ENCODE measurements around the gene TCFL5. TPM values are rescaled to one million over a fixed set of nuclear protein-coding genes. Genes with fewer than 3 reads are reported as not detected.
A peak's percentile ranks its signal among the peaks of the same experiment; 100 is the strongest.

TCFL5 gene
- total RNA-seq, 4 donors from 2014 or later, result 12.0 to 28.9 (median 13.8) TPM

DNA sequence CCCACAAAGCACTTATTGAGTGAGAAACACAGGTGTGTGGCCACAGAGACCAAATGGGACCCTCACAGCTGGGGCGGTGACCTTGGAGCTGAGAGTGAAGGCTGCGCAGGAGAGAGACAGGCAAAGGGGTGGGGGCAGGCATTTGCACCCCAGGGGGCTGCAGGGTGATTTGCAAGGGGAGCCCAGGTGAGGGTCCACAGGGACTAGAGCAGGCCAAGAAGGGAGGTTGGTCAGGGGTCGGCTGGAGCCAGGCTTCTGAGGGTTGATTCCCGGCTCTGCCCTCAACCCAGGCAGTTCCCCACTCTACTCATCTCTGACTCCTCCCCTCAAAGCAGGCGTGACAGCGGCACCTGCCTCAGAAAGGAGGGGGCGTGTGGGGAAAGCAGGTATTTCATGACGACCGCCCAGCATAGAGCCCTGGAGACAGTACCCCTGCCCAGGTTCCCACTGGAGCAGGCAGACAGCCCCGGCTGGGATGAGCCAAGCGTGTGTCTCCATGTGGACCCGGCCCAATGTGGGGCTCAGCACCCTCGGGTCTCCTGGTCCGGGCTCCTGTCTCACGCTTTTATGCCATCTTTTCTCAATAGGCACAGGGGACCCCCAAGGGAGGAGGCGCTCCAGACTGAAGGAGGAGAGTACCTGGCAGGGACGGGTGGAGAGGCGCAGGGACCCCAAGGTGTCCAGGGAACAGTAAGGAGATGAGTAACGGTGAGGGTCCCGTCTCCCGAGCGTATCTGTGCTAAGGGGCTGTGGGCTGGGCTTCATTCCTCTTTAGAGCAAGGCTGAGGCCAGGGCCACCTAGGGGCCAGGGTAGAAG is 68.5 kb downstream of the TCFL5 start:
- 89% methylated on average over 8 of the region's 22 CpGs; no CpG with 5 or more reads in 1 of the 2 donors for WGBS, 2 donors (ENCODE audit: low coverage in 1 of 2)
- H3K9me3 ChIP-seq, result no peaks in the 10 kb centered on the region
- no peak for ATAC-seq
- H3K4me3 ChIP-seq, result peak overlapping the region in 1 of 2 donors; percentile 91
- peaks cover 0 to 5% of the 10 kb centered on the region in 2 donors for H3K36me3 ChIP-seq
- no peaks in the 10 kb centered on the region for H3K27me3 ChIP-seq
- H3K4me1 ChIP-seq, result peaks cover 0 to 52% (median 15%) of the 10 kb centered on the region in 3 donors
- peak overlapping the region; percentile 67 to 93 (median 92) for H3K27ac ChIP-seq
- TF ChIP-seq, protein P1, sequence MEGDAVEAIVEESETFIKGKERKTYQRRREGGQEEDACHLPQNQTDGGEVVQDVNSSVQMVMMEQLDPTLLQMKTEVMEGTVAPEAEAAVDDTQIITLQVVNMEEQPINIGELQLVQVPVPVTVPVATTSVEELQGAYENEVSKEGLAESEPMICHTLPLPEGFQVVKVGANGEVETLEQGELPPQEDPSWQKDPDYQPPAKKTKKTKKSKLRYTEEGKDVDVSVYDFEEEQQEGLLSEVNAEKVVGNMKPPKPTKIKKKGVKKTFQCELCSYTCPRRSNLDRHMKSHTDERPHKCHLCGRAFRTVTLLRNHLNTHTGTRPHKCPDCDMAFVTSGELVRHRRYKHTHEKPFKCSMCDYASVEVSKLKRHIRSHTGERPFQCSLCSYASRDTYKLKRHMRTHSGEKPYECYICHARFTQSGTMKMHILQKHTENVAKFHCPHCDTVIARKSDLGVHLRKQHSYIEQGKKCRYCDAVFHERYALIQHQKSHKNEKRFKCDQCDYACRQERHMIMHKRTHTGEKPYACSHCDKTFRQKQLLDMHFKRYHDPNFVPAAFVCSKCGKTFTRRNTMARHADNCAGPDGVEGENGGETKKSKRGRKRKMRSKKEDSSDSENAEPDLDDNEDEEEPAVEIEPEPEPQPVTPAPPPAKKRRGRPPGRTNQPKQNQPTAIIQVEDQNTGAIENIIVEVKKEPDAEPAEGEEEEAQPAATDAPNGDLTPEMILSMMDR (IDR thresholded peaks at IDR 0.05), result no peak
- no peak for TF ChIP-seq EP300 (IDR thresholded peaks at IDR 0.05)
- TF ChIP-seq POLR2AphosphoS5 (IDR thresholded peaks at IDR 0.05), result no peak
- TF ChIP-seq POLR2A (IDR thresholded peaks at IDR 0.05), result no peak

DNA sequence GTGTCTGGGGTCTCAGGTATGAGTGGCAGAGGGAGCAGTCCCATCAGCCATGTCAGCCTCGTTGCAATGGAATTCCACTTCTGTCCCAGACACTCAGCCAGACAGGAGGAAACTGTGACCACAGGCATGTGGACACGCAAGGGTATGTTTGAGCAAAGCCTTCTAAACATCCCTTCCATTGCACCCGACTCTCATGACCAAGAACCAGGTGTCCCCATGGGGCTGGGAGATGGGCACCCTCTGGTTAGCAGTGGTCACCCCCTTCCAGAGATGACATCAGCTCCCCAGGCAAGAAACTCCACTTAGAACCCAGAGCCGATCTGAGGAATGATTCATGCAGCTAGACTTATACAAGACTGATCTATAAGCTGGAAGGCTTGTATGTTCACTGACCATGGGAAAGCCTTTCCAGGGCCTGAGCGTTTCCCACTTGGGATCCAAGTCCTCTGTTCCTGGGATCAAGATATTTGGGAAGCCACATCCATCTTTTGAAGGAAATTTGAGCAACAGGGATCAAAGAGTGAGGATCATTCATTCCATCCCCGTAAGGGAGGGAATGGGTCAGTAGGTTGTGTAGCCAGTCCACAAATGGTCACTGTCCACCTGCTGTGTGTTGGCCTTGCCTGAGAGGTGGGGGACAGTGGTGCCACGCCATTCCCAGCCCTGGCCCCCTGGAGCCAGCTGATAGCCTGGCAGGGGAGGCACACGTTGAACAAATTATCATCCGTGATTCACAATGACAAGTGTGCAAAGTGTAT is 69.3 kb downstream of the TCFL5 start:
- TF ChIP-seq POLR2A (IDR thresholded peaks at IDR 0.05) (no peak), EP300 (IDR thresholded peaks at IDR 0.05) (no peak), POLR2AphosphoS5 (IDR thresholded peaks at IDR 0.05) (no peak)
- TF ChIP-seq, protein P1 (IDR thresholded peaks at IDR 0.05), result no peak
- 20 to 68% methylated on average over 1 to 4 of the region's 9 CpGs for WGBS, 2 donors (ENCODE audit: low coverage in 1 of 2)
- ATAC-seq, result no peak

GRCh38 chr20:62791301-62792181 is 70.1 kb downstream of the TCFL5 start:
- H3K4me1 ChIP-seq, result peaks cover 0 to 38% (median 8%) of the 10 kb centered on the region in 3 donors
- peaks cover under 1% of the 10 kb centered on the region for H3K27me3 ChIP-seq
- no peak overlapping the region for H3K27ac ChIP-seq
- no peaks in the 10 kb centered on the region for H3K36me3 ChIP-seq
- 33 to 67% methylated on average over 8 to 14 of the region's 23 CpGs for WGBS, 2 donors (ENCODE audit: low coverage in 1 of 2)
- H3K9me3 ChIP-seq, result no peaks in the 10 kb centered on the region
- peak; percentile 19 for ATAC-seq
- H3K4me3 ChIP-seq, result no peak overlapping the region
- TF ChIP-seq, protein P1 (IDR thresholded peaks at IDR 0.05), result peak in 3 of 4 experiments; percentile 86 to 96 (median 95)
- peak; percentile 71 for TF ChIP-seq POLR2AphosphoS5 (IDR thresholded peaks at IDR 0.05)
- no peak for TF ChIP-seq POLR2A (IDR thresholded peaks at IDR 0.05)

More for the DNA sequence above, 69.3 kb downstream of the TCFL5 start:
- Histone ChIP-seq H3K36me3 (no peaks in the 10 kb centered on the region), H3K27me3 (no peaks in the 10 kb centered on the region), H3K27ac (no peak overlapping the region), H3K4me1 (peaks cover 0 to 44% (median 13%) of the 10 kb centered on the region in 3 donors), H3K9me3 (no peaks in the 10 kb centered on the region), H3K4me3 (no peak overlapping the region)

Small RNAs within 50 kb of the gene (small RNA-seq; reads per million reads assigned to genes)
- 0 reads per million in 4 donors for gene DPH3P1

Other genes with a start within 250 kb of the TCFL5 start
- gene SLCO4A1, start 219.3 kb downstream of the TCFL5 start, total RNA-seq, result 10 to 100 TPM; 15.9 to 20.2 (median 19.2) TPM
- gene NTSR1, start 153.0 kb downstream of the TCFL5 start, total RNA-seq, result under 1 TPM; 0.13 to 0.85 (median 0.19) TPM
- gene MRGBP, start 65.3 kb downstream of the TCFL5 start, total RNA-seq, result 10 to 100 TPM in 3 of 4 donors, 1 to 10 TPM in 1; 9.3 to 15.6 (median 14.5) TPM
- 10 to 100 TPM; 55.1 to 61.0 (median 58.9) TPM for gene OGFR, start 57.0 kb downstream of the TCFL5 start, total RNA-seq
- 10 to 100 TPM in 2 of 4 donors, 1 to 10 TPM in 2; 8.8 to 29.9 (median 14.3) TPM for gene COL9A3, start 44.8 kb downstream of the TCFL5 start, total RNA-seq
- 10 to 100 TPM; 49.5 to 75.8 (median 66.5) TPM for gene DIDO1, start 64.7 kb upstream of the TCFL5 start, total RNA-seq
- gene GID8, start 76.3 kb upstream of the TCFL5 start, total RNA-seq, result 10 to 100 TPM; 23.2 to 34.8 (median 27.9) TPM
- gene SLC17A9, start 90.9 kb upstream of the TCFL5 start, total RNA-seq, result 1 to 10 TPM; 1.3 to 4.6 (median 2.8) TPM
- not detected for gene BHLHE23, start 145.1 kb upstream of the TCFL5 start, total RNA-seq